Stimulated activated CD8-positive, alpha-beta memory T cell treated with anti-CD3 and anti-CD28 coated beads, Interleukin-7, amount 100 ng/mL, for 1 hour (primary cell): ENCODE results near the gene ENO1.
"Not testable (repeated sequence)": the region's sequence is repeated elsewhere in the genome, so short reads cannot be mapped to it uniquely, and the experiment has no call there.

Source experiments
- DNase-seq, 2 donors: peaks; one replicate each; pipeline ENCODE4 v3.0.0-alpha.2; 2020; ENCODE audit warnings: low read depth in 2 of 2

The ENO1 gene

GRCh38 chr1:8896775-8897174 is 18.3 kb upstream of the ENO1 start:
- DNase-seq = not testable (repeated sequence)

GRCh38 chr1:8892026-8892425 is 13.5 kb upstream of the ENO1 start:
- DNase-seq = no peak

- DNase-seq = no peak
Measured at GRCh38 chr1:8891401-8891800, 12.9 kb upstream of the ENO1 start.

GRCh38 chr1:8889925-8890785 is 11.7 kb upstream of the ENO1 start:
- no peak for DNase-seq

GRCh38 chr1:8889103-8889846 is 10.8 kb upstream of the ENO1 start:
- no peak for DNase-seq

GRCh38 chr1:8886589-8886988 is 8.1 kb upstream of the ENO1 start:
- no peak for DNase-seq

GRCh38 chr1:8886031-8886524 is 7.6 kb upstream of the ENO1 start:
- not testable (repeated sequence) for DNase-seq

- not testable (repeated sequence) for DNase-seq
Measured at GRCh38 chr1:8884105-8884504, 5.6 kb upstream of the ENO1 start.

- DNase-seq = no peak
Measured at GRCh38 chr1:8883491-8883890, 5.0 kb upstream of the ENO1 start.

GRCh38 chr1:8879922-8880676 is 1.6 kb upstream of the ENO1 start:
- no peak for DNase-seq

GRCh38 chr1:8879464-8879921 is 1.0 kb upstream of the ENO1 start:
- DNase-seq = no peak

- DNase-seq = peak; percentile 99 to 100
Measured at GRCh38 chr1:8878698-8879463, 395 bp upstream of the ENO1 start.

- no peak for DNase-seq
Measured at GRCh38 chr1:8876087-8876486, 2.4 kb downstream of the ENO1 start.

- DNase-seq = no peak
Measured at GRCh38 chr1:8875216-8875861, 3.1 kb downstream of the ENO1 start.

GRCh38 chr1:8874230-8875201 is 4.0 kb downstream of the ENO1 start:
- no peak for DNase-seq

GRCh38 chr1:8873506-8874229 is 4.8 kb downstream of the ENO1 start:
- peak; percentile 41 to 54 for DNase-seq

- no peak for DNase-seq
Measured at GRCh38 chr1:8873001-8873400, 5.5 kb downstream of the ENO1 start.

GRCh38 chr1:8871965-8872399 is 6.5 kb downstream of the ENO1 start:
- no peak for DNase-seq

GRCh38 chr1:8871539-8871935 is 6.9 kb downstream of the ENO1 start:
- no peak for DNase-seq
